HEK293 (cell line): ENCODE results near the gene SLC19A1.

Experiments used
- CTCF ChIA-PET: fragments of 350-600 bp; formaldehyde crosslinking; extraction: SDS; loops from one replicate; lab custom pipeline; 2021; ENCODE audit warnings: antibody characterized with exemption; lab: Yijun Ruan, JAX
- POLR2A ChIA-PET: fragments of 300-600 bp; formaldehyde crosslinking; extraction: SDS; loops from one replicate; lab custom pipeline; 2020; ENCODE audit warnings: antibody characterized with exemption, inconsistent platforms; lab: Yijun Ruan, JAX
- H3K27ac ChIP-seq: fragments of 200-500 bp; sonication (Bioruptor generic); 2 replicates; pipeline ENCODE4 v1.5.1; 2014; ENCODE audit warnings: low read depth, low read length, control low read depth, inconsistent platforms; ENCODE audit errors: extremely low read depth
- H3K36me3 ChIP-seq, 2 experiments: fragments of 200-500 bp in 1 of 2; sonication (Bioruptor generic) in 1 of 2; 1 replicate in 1 of 2; 2 replicates in 1 of 2; pipeline ENCODE4 v1.5.1; 2014 to 2017; ENCODE audit warnings: inconsistent platforms in 2 of 2, low read length in 2 of 2; ENCODE audit not compliant: control insufficient read depth in 2 of 2, insufficient read depth in 1 of 2
- H3K4me1 ChIP-seq: fragments of 200-500 bp; sonication (Bioruptor generic); 2 replicates; pipeline ENCODE4 v1.5.1; 2014; ENCODE audit warnings: mild to moderate bottlenecking, low read length, inconsistent platforms; ENCODE audit not compliant: control insufficient read depth, insufficient read depth
- H3K4me3 ChIP-seq: 2 replicates; pipeline ENCODE4 v1.5.1; 2011; ENCODE audit warnings: low read depth, mild to moderate bottlenecking, control low read depth, low read length, moderate library complexity
- H3K9me3 ChIP-seq: fragments of 200-500 bp; sonication (Bioruptor generic); 2 replicates; pipeline ENCODE4 v1.5.1; 2014; ENCODE audit warnings: low read depth, low read length, inconsistent platforms; ENCODE audit not compliant: control insufficient read depth, insufficient read depth
- CTCF ChIP-seq: fragments of 450-650 bp; formaldehyde crosslinking; IDR thresholded peaks from 2 replicates; pipeline ENCODE4 v1.5.1; 2016; ENCODE audit warnings: missing biosample characterization, missing genetic modification characterization
- GLI4 ChIP-seq: fragments of 450-650 bp; formaldehyde crosslinking; IDR thresholded peaks from 2 replicates; pipeline ENCODE4 v1.5.1; 2016; ENCODE audit warnings: missing biosample characterization, missing genetic modification characterization
- IKZF3 ChIP-seq: fragments of 450-650 bp; IDR thresholded peaks from 2 replicates; pipeline ENCODE4 v1.5.0; 2018; ENCODE audit warnings: missing biosample characterization, mild to moderate bottlenecking, missing genetic modification characterization, moderate library complexity
- KLF8 ChIP-seq: fragments of 450-650 bp; formaldehyde crosslinking; IDR thresholded peaks from 2 replicates; pipeline ENCODE4 v1.5.1; 2016; ENCODE audit warnings: missing biosample characterization, missing genetic modification characterization
- RBAK ChIP-seq: fragments of 450-650 bp; formaldehyde crosslinking; IDR thresholded peaks from 2 replicates; pipeline ENCODE4 v1.5.1; 2016; ENCODE audit warnings: missing biosample characterization, missing genetic modification characterization
- SALL2 ChIP-seq: fragments of 450-650 bp; formaldehyde crosslinking; IDR thresholded peaks from 2 replicates; pipeline ENCODE4 v1.5.0; 2017; ENCODE audit warnings: missing biosample characterization, mild to moderate bottlenecking, missing genetic modification characterization, borderline replicate concordance
- ZBTB20 ChIP-seq: fragments of 450-650 bp; formaldehyde crosslinking; IDR thresholded peaks from 2 replicates; pipeline ENCODE4 v1.5.1; 2016; ENCODE audit warnings: missing biosample characterization, missing genetic modification characterization
- ZFHX2 ChIP-seq: fragments of 450-650 bp; formaldehyde crosslinking; conservative IDR thresholded peaks from 2 replicates; pipeline ENCODE4 v1.5.1; 2016; ENCODE audit warnings: missing biosample characterization, missing genetic modification characterization
- ZIC2 ChIP-seq: fragments of 450-650 bp; formaldehyde crosslinking; IDR thresholded peaks from 2 replicates; pipeline ENCODE4 v1.5.1; 2016; ENCODE audit warnings: missing biosample characterization, missing genetic modification characterization
- ZNF114 ChIP-seq: fragments of 450-650 bp; formaldehyde crosslinking; IDR thresholded peaks from 2 replicates; pipeline ENCODE4 v1.5.0; 2017; ENCODE audit warnings: missing biosample characterization, missing genetic modification characterization
- ZNF133 ChIP-seq: fragments of 450-650 bp; formaldehyde crosslinking; IDR thresholded peaks from 2 replicates; pipeline ENCODE4 v1.5.1; 2016; ENCODE audit warnings: missing biosample characterization, missing genetic modification characterization
- ZNF146 ChIP-seq: fragments of 450-650 bp; formaldehyde crosslinking; IDR thresholded peaks from 2 replicates; pipeline ENCODE4 v1.5.1; 2016; ENCODE audit warnings: missing biosample characterization, missing genetic modification characterization
- ZNF175 ChIP-seq: fragments of 450-650 bp; formaldehyde crosslinking; IDR thresholded peaks from 2 replicates; pipeline ENCODE4 v1.5.1; 2016; ENCODE audit warnings: missing biosample characterization, missing genetic modification characterization
- ZNF211 ChIP-seq: fragments of 450-650 bp; formaldehyde crosslinking; IDR thresholded peaks from 2 replicates; pipeline ENCODE4 v1.5.1; 2016; ENCODE audit warnings: low read depth, missing biosample characterization, missing genetic modification characterization
- ZNF266 ChIP-seq: fragments of 450-650 bp; formaldehyde crosslinking; IDR thresholded peaks from 2 replicates; pipeline ENCODE4 v1.5.1; 2016; ENCODE audit warnings: missing biosample characterization, missing genetic modification characterization, low read depth
- ZNF274 ChIP-seq, 2 experiments: fragments of 200-500 bp in 1 of 2; fragments of 450-650 bp in 1 of 2; sonication (Bioruptor generic) in 1 of 2; formaldehyde crosslinking in 1 of 2; IDR thresholded peaks; 2 replicates each; pipeline versions ENCODE4 v1.5.1 to v1.6.1; 2014 to 2016; ENCODE audit warnings: borderline replicate concordance in 1 of 2, inconsistent platforms in 1 of 2, low read length in 1 of 2, missing biosample characterization in 1 of 2, missing genetic modification characterization in 1 of 2
- ZNF350 ChIP-seq: fragments of 450-650 bp; formaldehyde crosslinking; IDR thresholded peaks from 2 replicates; pipeline ENCODE4 v1.5.0; 2017; ENCODE audit warnings: missing biosample characterization, mild to moderate bottlenecking, missing genetic modification characterization
- ZNF521 ChIP-seq: fragments of 450-650 bp; formaldehyde crosslinking; IDR thresholded peaks from 2 replicates; pipeline ENCODE4 v1.5.1; 2017; ENCODE audit warnings: missing biosample characterization, mild to moderate bottlenecking, missing genetic modification characterization
- ZNF555 ChIP-seq: fragments of 450-650 bp; formaldehyde crosslinking; conservative IDR thresholded peaks from 2 replicates; pipeline ENCODE4 v1.5.1; 2017; ENCODE audit warnings: missing biosample characterization, mild to moderate bottlenecking, missing genetic modification characterization, inconsistent platforms
- ZNF701 ChIP-seq: fragments of 450-650 bp; formaldehyde crosslinking; IDR thresholded peaks from 2 replicates; pipeline ENCODE4 v1.5.1; 2016; ENCODE audit warnings: missing biosample characterization, missing genetic modification characterization
- ZNF704 ChIP-seq: fragments of 450-650 bp; formaldehyde crosslinking; IDR thresholded peaks from 2 replicates; pipeline ENCODE4 v1.5.1; 2016; ENCODE audit warnings: missing biosample characterization, missing genetic modification characterization
- ZSCAN23 ChIP-seq: fragments of 450-650 bp; formaldehyde crosslinking; IDR thresholded peaks from 2 replicates; pipeline ENCODE4 v1.5.1; 2016; ENCODE audit warnings: missing biosample characterization, missing genetic modification characterization
- TF ChIP-seq, protein P1 (sequence below): fragments of 450-650 bp; formaldehyde crosslinking; IDR thresholded peaks from 2 replicates; pipeline ENCODE4 v1.5.1; 2016; ENCODE audit warnings: missing biosample characterization, missing genetic modification characterization
- TF ChIP-seq, protein P2 (sequence below): fragments of 450-650 bp; formaldehyde crosslinking; IDR thresholded peaks from 2 replicates; pipeline ENCODE4 v1.5.1; 2016; ENCODE audit warnings: missing biosample characterization, missing genetic modification characterization
- TF ChIP-seq, protein P3 (sequence below): fragments of 450-650 bp; formaldehyde crosslinking; IDR thresholded peaks from 2 replicates; pipeline ENCODE4; 2016; ENCODE audit warnings: missing biosample characterization, missing genetic modification characterization
- TF ChIP-seq, protein P4 (sequence below): fragments of 450-650 bp; formaldehyde crosslinking; IDR thresholded peaks from 2 replicates; pipeline ENCODE4 v1.5.1; 2017; ENCODE audit warnings: missing biosample characterization, missing genetic modification characterization
- TF ChIP-seq, protein P5 (sequence below): fragments of 450-650 bp; formaldehyde crosslinking; IDR thresholded peaks from 2 replicates; pipeline ENCODE4 v1.5.1; 2016; ENCODE audit warnings: missing biosample characterization, missing genetic modification characterization

SLC19A1 gene

GRCh38 chr21:45591619-45592207 lies 49.5 kb upstream of the SLC19A1 start:
- Histone ChIP-seq H3K27ac (no peak overlapping the region), H3K4me3 (no peak overlapping the region), H3K4me1 (no peaks in the 10 kb centered on the region), H3K36me3 (peaks cover 0 to 4% of the 10 kb centered on the region in 2 experiments; a peak in 1 of 3 replicates), H3K9me3 (no peaks in the 10 kb centered on the region)
- ChIA-PET CTCF (interaction anchor here (0.6 to 1.9 kb wide), 4 partner anchors 11 to 229 kb away, joined by 6 to 15 read pairs (median 6); no protein-coding TSS in a partner anchor), POLR2A (no interaction called here)
- peak; percentile 70; the same call in 1 of the 2 replicates for TF ChIP-seq ZSCAN23
- TF ChIP-seq CTCF (tag by site-specific recombination) = no peak
- no peak for TF ChIP-seq ZNF555 (tag by site-specific recombination)
- TF ChIP-seq, protein P1, sequence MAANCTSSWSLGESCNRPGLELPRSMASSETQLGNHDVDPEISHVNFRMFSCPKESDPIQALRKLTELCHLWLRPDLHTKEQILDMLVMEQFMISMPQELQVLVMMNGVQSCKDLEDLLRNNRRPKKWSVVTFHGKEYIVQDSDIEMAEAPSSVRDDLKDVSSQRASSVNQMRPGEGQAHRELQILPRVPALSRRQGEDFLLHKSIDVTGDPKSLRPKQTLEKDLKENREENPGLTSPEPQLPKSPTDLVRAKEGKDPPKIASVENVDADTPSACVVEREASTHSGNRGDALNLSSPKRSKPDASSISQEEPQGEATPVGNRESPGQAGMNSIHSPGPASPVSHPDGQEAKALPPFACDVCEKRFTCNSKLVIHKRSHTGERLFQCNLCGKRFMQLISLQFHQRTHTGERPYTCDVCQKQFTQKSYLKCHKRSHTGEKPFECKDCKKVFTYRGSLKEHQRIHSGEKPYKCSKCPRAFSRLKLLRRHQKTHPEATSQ = peak; percentile 22; the same call in 1 of the 2 replicates
- TF ChIP-seq, protein P2, sequence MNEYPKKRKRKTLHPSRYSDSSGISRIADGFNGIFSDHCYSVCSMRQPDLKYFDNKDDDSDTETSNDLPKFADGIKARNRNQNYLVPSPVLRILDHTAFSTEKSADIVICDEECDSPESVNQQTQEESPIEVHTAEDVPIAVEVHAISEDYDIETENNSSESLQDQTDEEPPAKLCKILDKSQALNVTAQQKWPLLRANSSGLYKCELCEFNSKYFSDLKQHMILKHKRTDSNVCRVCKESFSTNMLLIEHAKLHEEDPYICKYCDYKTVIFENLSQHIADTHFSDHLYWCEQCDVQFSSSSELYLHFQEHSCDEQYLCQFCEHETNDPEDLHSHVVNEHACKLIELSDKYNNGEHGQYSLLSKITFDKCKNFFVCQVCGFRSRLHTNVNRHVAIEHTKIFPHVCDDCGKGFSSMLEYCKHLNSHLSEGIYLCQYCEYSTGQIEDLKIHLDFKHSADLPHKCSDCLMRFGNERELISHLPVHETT (tag by site-specific recombination) = no peak
- TF ChIP-seq ZNF274 (IDR thresholded peaks at IDR 0.05; ENCODE audit: low read length) = no peak
- TF ChIP-seq ZNF274 (tag by site-specific recombination; IDR thresholded peaks at IDR 0.05; ENCODE audit: borderline replicate concordance) = peak; percentile 68; the same call in 1 of the 2 replicates
- 0 out of 2 replicates have a peak, but pooled peaks have one; percentile 3 for TF ChIP-seq ZIC2 (tag by site-specific recombination)
- TF ChIP-seq, protein P3, sequence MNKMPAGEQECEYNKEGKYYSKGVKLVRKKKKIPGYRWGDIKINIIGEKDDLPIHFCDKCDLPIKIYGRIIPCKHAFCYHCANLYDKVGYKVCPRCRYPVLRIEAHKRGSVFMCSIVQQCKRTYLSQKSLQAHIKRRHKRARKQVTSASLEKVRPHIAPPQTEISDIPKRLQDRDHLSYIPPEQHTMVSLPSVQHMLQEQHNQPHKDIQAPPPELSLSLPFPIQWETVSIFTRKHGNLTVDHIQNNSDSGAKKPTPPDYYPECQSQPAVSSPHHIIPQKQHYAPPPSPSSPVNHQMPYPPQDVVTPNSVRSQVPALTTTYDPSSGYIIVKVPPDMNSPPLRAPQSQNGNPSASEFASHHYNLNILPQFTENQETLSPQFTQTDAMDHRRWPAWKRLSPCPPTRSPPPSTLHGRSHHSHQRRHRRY = peak; percentile 76; the same call in 1 of the 2 replicates
- TF ChIP-seq ZNF114 = 0 out of 2 replicates have a peak, but pooled peaks have one; percentile 21
- peak; percentile 25 for TF ChIP-seq ZNF146 (tag by site-specific recombination)
- TF ChIP-seq ZFHX2 (tag by site-specific recombination) = peak; percentile 75
- TF ChIP-seq KLF8 (tag by site-specific recombination) = no peak; the same call in 1 of the 2 replicates
- TF ChIP-seq ZNF133 (tag by site-specific recombination) = no peak
- TF ChIP-seq ZNF266 (tag by site-specific recombination) = peak; percentile 4
- TF ChIP-seq SALL2 (tag by site-specific recombination) = 0 out of 2 replicates have a peak, but pooled peaks have one; percentile 18
- TF ChIP-seq ZNF704 (tag by site-specific recombination) = 0 out of 2 replicates have a peak, but pooled peaks have one; percentile 59
- TF ChIP-seq ZNF701 (tag by site-specific recombination) = 0 out of 2 replicates have a peak, but pooled peaks have one; percentile 43
- TF ChIP-seq ZBTB20 = no peak; the same call in 1 of the 2 replicates
- TF ChIP-seq IKZF3 (tag by site-specific recombination) = no peak
- TF ChIP-seq ZNF175 = peak; percentile 73; the same call in 1 of the 2 replicates
- TF ChIP-seq ZNF211 (tag by site-specific recombination) = peak; percentile 75; the same call in 1 of the 2 replicates
- TF ChIP-seq, protein P4, sequence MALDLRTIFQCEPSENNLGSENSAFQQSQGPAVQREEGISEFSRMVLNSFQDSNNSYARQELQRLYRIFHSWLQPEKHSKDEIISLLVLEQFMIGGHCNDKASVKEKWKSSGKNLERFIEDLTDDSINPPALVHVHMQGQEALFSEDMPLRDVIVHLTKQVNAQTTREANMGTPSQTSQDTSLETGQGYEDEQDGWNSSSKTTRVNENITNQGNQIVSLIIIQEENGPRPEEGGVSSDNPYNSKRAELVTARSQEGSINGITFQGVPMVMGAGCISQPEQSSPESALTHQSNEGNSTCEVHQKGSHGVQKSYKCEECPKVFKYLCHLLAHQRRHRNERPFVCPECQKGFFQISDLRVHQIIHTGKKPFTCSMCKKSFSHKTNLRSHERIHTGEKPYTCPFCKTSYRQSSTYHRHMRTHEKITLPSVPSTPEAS (tag by site-specific recombination) = peak; percentile 4; the same call in 1 of the 2 replicates
- TF ChIP-seq ZNF521 = peak; percentile 83
- TF ChIP-seq, protein P5, sequence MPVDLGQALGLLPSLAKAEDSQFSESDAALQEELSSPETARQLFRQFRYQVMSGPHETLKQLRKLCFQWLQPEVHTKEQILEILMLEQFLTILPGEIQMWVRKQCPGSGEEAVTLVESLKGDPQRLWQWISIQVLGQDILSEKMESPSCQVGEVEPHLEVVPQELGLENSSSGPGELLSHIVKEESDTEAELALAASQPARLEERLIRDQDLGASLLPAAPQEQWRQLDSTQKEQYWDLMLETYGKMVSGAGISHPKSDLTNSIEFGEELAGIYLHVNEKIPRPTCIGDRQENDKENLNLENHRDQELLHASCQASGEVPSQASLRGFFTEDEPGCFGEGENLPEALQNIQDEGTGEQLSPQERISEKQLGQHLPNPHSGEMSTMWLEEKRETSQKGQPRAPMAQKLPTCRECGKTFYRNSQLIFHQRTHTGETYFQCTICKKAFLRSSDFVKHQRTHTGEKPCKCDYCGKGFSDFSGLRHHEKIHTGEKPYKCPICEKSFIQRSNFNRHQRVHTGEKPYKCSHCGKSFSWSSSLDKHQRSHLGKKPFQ (tag by site-specific recombination) = peak; percentile 30; the same call in 1 of the 2 replicates
- TF ChIP-seq RBAK (tag by site-specific recombination) = 0 out of 2 replicates have a peak, but pooled peaks have one; percentile 65
- TF ChIP-seq GLI4 (tag by site-specific recombination) = 0 out of 2 replicates have a peak, but pooled peaks have one; percentile 10
- no peak for TF ChIP-seq ZNF350 (tag by site-specific recombination)
